GM19438 (cell line): ENCODE data around the gene HK3.

Experiments used
- ATAC-seq: cut with Tn5 transposase; IDR thresholded peaks from one replicate; pipeline ENCODE4 v1.9.1; 2021; ENCODE audit warnings: low read depth; ENCODE audit not compliant: unreplicated experiment

The HK3 gene

GRCh38 chr5:176904276-176904675 is 5.1 kb upstream of the HK3 start:
- ATAC-seq = no peak

GRCh38 chr5:176902911-176903664 is 3.9 kb upstream of the HK3 start:
- no peak for ATAC-seq

- no peak for ATAC-seq
Measured at GRCh38 chr5:176902102-176902814, 3.1 kb upstream of the HK3 start.

GRCh38 chr5:176901260-176902101 is 2.3 kb upstream of the HK3 start:
- no peak for ATAC-seq

- no peak for ATAC-seq
Measured at GRCh38 chr5:176900780-176901204, 1.6 kb upstream of the HK3 start.

DNA sequence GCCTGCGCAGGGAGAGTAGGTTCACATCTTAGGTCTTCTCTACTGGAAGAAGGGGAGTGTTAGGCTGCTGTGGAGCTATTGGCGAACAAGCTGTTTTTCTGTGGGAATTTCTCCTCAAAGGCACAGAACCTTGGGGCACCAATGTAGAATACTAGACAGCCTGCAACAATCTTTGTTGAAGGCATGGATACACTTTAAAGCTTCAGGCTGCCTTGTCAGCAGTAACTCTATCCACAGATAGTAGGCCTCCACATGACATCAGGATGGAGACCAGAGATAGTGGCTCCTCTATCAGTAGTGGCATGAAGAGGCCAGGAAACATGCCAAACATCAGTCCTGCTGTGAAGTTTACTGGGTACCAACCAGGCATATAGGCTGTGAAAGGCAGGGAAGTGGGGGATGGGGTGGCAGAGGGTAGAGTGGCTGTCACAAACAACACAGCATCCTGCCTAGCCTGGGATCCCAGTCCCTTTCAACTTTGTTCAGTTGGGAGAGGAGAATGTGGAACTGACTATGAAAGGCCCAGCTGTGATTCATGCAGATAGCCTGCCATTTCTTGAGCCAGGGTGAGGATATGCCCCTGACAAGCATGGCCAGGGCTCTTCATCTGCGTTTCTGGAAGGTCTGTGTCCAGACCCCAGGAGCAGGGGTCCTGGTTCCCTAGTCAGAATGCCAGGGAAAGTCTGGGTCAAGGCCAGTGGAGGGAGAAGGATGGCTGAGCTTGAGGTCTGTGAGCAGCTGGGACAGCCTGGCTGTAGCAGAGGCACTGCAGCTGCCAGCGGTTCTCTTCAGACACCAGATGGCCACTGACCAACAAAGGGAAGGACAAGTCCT is 1.0 kb upstream of the HK3 start:
- ATAC-seq = no peak

DNA sequence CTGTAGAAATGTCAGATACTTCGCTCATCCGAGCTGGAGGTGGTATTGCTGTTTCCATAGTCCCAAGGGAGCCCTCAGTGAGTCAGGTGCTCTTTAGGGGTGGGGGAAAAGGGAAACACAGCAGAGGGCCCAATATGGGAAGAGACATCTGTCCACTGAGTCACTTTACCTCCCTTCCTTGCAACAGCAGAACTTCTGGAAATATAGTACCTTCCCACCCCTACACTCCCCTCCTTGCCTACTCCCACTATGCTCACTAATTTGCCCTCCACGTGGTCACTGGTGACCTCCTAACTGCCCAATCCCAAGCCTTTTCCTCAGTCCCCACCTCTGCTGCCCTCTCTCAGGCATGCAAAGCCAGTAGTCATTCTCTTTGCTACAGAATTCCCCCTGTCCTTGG is 1.9 kb downstream of the HK3 start:
- ATAC-seq = no peak

DNA sequence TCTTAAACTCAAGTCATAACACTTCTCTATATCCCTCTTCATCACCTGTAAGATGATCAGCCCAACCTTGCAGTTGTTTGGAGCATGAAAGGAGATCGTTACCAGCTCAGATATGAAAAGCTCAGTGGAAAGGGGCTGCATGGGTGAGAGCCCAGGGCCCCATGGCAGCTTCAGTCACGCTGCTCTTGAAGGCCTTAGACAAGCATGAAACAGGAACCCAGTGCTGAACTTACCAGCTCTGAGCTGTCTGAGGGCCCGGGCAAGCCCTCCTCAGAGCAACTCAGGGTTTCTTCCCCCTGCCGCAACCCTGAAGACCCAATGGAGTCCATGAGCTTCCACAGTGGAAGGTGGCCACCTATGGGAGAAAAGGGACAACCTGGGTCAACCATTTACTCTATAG is 3.3 kb downstream of the HK3 start:
- no peak for ATAC-seq

DNA sequence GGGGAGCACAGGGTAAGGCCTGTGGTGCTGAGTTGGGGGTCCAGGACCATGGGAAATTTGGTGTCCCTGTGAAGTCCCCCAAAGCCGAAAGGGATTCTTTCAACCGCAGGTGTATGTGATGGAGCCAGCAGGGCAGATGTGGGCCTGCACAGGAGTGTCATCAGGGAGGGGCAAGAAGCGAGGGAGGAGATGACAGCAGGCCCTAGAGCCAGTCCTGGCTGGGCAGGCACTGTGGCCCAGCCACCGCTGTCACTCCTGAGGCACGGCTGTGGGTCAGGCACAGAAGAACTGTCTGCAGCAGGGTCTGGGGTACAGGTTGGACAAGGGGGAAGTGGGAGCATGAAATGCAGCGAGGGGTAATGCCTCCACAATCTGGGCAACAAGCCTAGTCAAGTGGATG is 4.8 kb downstream of the HK3 start:
- no peak for ATAC-seq

- ATAC-seq = no peak
Measured at GRCh38 chr5:176892663-176893062, 6.5 kb downstream of the HK3 start.

- no peak for ATAC-seq
Measured at GRCh38 chr5:176891331-176891958, 7.7 kb downstream of the HK3 start.

DNA sequence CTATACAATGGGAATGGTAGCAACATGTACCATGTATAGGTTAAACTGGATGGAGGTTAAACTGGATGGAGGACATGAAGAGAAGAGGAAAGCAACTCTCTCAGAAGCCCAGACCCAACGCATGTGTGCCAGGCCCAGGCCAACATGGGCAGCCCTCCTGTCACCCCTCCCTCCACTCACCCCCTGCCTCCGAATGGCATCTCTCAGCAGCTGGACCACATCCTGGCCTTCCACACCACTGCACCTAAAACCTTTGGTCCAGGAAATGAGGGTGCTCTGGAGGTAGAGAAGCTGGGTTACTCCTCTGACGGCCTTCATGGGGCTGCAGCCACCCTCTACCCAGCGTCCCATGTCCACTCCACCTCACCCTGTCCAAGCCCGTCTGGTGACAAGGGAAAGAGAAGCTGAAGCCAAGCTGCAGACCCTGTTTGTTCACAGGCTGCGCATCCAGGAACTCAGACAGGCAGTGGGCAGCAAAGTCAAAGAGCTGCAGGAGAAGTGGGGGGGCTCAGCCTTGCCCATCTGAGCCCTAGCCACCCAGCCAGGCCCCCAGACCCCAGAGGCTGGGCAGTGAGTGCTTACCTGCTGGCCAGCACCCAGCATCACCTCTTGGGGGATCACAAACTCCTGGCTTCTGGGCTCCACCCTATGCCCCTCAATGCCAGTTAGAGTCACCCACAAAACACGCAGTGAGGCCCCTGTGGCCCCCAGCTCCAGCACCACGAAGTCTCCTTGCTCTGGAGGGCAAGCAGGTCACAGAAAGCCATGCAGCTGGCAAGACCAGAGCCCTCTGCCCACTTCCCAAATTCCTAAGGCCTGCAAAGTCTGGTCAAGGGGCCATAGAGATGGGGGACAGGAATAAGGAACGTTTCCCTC is 8.5 kb downstream of the HK3 start:
- ATAC-seq = no peak

GRCh38 chr5:176889321-176890280 is 9.5 kb downstream of the HK3 start:
- no peak for ATAC-seq

DNA sequence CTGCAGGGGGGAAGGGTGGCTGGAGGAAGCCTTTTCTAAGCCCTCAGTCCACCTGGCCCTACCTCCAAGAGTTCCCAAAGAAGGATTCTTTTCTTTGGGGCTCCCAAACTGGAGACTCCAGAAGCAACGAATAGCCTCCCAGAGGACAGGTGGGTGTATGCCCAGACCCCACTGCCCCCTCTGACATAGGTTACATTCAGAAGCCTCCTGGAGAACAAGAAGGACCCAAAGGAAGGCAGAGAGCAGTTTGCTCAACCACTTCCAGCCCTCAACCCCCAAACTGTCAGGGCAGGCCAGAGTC is 10.3 kb downstream of the HK3 start:
- no peak for ATAC-seq

- no peak for ATAC-seq
Measured at GRCh38 chr5:176888016-176888864, 10.9 kb downstream of the HK3 start.

- ATAC-seq = no peak
Measured at GRCh38 chr5:176887252-176887849, 11.8 kb downstream of the HK3 start.
